ENCODE results near the gene DRC1.
A peak's percentile ranks its signal among the peaks of the same experiment; 100 is the strongest.

Gene DRC1

DNA sequence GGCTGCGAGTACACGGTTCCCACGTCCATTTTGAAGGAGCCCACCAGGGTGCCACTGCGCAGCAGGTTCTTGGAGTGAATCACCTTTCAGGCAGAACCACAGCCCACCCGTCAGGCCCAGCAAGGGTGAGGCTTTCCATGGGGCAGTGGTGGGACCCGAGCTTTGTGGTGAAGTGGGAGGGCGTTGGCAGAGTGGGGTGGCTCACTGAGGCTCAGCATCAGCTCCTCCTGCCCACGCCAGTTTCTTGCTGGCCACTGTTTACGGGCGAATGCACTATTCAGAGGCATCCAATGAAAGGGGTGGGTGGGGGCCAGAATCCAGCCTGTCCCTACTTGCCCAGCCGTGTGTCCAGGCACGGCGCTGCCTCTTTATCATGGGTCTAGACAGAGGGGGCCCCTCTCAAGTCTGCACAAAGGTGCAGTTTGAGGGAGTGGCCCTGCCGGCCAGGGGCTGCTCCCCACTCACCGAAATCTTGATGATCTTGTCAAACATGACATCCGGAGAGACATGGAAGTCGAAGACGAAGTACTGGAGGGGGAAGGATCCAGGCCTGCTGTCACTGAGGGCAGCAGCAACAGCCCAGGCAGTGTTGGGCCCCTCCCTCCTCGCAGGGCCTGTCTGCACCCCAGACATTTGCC is 87.6 kb downstream of the DRC1 start:
- DNase-seq (ENCODE audit: low read depth in 2 of 2), result no peak
- TF ChIP-seq CTCF (IDR thresholded peaks at IDR 0.05; ENCODE audit: low read depth, low read length), result no peak
- H3K4me3 ChIP-seq (replicated peaks in 1 of 2; ENCODE audit: low read depth in 2 of 2, low read length in 2 of 2), result no peak overlapping the region

- peak in 1 of 2 donors; percentile 17 for DNase-seq (ENCODE audit: low read depth in 2 of 2)
- no peak for TF ChIP-seq CTCF (IDR thresholded peaks at IDR 0.05; ENCODE audit: low read depth, low read length)
- no peak overlapping the region for H3K4me3 ChIP-seq (replicated peaks in 1 of 2; ENCODE audit: low read depth in 2 of 2, low read length in 2 of 2)
These were observed 89.9 kb downstream of the DRC1 start for GRCh38 chr2:26491563-26492167.

DNA sequence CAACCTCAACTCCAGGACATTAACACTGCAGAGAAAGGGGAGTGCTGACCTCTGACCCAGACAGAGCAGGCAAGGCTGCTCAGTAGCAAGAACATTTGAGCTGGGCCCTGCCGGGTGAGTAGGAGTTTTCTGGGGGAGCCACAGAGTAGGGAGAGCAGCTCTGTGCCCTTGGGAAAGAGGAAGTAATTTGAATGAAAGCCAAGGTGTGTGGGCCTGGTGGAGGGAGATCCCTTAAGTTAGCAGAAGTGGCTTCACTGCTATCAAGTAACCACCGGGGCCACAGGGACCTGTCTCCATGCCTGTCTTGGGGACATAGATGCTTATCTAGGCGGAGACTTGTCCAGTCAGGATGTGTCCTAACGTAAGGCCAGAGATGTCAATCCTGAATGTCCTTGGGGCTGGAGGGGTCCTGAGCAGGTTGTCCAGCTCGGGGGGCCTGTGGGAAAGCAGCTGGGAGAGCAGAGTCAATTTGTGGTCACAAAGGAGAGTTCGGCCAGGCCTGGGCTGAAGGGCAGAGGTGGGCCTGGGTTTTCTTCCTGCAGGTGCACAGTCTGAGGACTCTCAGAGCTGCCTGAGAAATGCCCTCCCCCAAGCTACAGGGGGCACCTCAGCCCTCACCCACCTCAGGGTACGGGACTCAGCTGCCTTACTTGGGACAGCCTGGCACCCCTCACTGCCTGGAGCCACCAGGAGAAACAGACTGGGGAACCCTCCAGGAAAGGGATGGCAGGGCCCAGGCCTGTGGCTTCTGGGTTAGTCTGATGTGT is 91.2 kb downstream of the DRC1 start:
- no peak for TF ChIP-seq CTCF (IDR thresholded peaks at IDR 0.05; ENCODE audit: low read depth, low read length)

DNA sequence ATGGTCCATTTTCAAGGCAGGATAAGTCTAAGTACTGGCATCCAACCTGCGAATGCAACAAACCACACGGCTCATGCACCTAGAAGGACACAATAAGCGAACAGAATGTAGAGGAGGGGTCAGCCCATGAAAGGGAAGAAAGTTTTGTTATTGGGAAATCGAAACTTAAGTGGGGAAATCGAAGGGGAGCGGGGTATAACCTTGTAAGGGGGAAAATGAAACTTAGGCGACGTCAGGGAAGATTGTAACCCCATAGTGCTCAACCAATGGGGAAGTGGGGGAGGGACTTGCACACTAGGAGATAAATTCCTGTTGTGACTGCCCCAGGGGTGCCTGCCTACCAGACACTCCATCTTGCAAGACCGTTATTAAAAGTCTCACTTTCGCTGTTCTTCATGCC is 91.8 kb downstream of the DRC1 start:
- H3K4me3 ChIP-seq (replicated peaks in 1 of 2; ENCODE audit: low read depth in 2 of 2, low read length in 2 of 2), result no peak overlapping the region
- no peak for TF ChIP-seq CTCF (IDR thresholded peaks at IDR 0.05; ENCODE audit: low read depth, low read length)
- no peak for DNase-seq (ENCODE audit: low read depth in 2 of 2)

More for the DNA sequence above, 91.2 kb downstream of the DRC1 start:
- H3K4me3 ChIP-seq (replicated peaks in 1 of 2; ENCODE audit: low read depth in 2 of 2, low read length in 2 of 2), result no peak overlapping the region
- DNase-seq (ENCODE audit: low read depth in 2 of 2), result no peak

- DNase-seq (ENCODE audit: low read depth in 2 of 2), result no peak
- H3K4me3 ChIP-seq (replicated peaks in 1 of 2; ENCODE audit: low read depth in 2 of 2, low read length in 2 of 2), result no peak overlapping the region
- no peak for TF ChIP-seq CTCF (IDR thresholded peaks at IDR 0.05; ENCODE audit: low read depth, low read length)
These were observed 92.5 kb downstream of the DRC1 start for GRCh38 chr2:26494199-26494598.

DNA sequence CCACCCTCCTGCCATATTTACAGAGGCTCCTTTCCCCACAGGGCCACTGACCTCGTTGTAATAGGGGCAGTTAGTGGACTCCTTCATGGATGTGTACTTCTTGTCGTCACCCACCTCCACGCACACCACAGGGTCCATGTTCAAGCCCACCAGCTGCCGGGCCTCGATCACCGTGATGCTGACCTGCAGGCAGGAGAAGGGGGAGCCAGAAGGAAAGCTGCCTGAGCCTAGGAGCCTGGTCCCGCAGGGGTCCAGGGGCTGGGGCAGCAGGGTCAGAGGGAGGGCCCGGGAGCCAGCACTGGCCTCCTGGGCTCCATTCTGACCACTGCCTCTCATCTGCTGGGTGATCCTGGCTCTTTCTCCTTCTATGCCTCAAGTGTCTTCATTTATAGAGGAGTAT is 93.2 kb downstream of the DRC1 start:
- no peak overlapping the region for H3K4me3 ChIP-seq (replicated peaks in 1 of 2; ENCODE audit: low read depth in 2 of 2, low read length in 2 of 2)
- DNase-seq (ENCODE audit: low read depth in 2 of 2), result no peak
- TF ChIP-seq CTCF (IDR thresholded peaks at IDR 0.05; ENCODE audit: low read depth, low read length), result no peak
